Mesenchymal stem cell (in vitro differentiated cells and primary cell): ENCODE results near the gene MPP2.
"Not testable (repeated sequence)": the region's sequence is repeated elsewhere in the genome, so short reads cannot be mapped to it uniquely, and the experiment has no call there.

Source experiments
- DNase-seq: peaks from one replicate; pipeline ENCODE4 v3.0.0-alpha.2; 2013
- H2AFZ ChIP-seq: one replicate; pipeline ENCODE4 v1.6.1; 2013; ENCODE audit warnings: low read depth, mild to moderate bottlenecking, control low read depth, inconsistent platforms, low read length, moderate library complexity
- H2AK5ac ChIP-seq: 2 replicates; pipeline ENCODE4 v1.6.1; 2013; ENCODE audit warnings: low read length, moderate library complexity, mild to moderate bottlenecking, inconsistent platforms; ENCODE audit not compliant: severe bottlenecking
- H2BK120ac ChIP-seq: one replicate; pipeline ENCODE4 v1.6.1; 2013; ENCODE audit warnings: low read depth, mild to moderate bottlenecking, inconsistent platforms, low read length, moderate library complexity
- H2BK12ac ChIP-seq, 2 experiments: one replicate each; pipeline ENCODE4 v1.6.1; 2013; ENCODE audit warnings: inconsistent platforms in 2 of 2, low read length in 2 of 2, mild to moderate bottlenecking in 2 of 2, moderate library complexity in 2 of 2, control low read depth in 1 of 2
- H2BK15ac ChIP-seq: one replicate; pipeline ENCODE4 v1.6.1; 2013; ENCODE audit warnings: mild to moderate bottlenecking, low read depth, inconsistent platforms; ENCODE audit not compliant: poor library complexity, severe bottlenecking
- H2BK5ac ChIP-seq: 2 replicates; pipeline ENCODE4 v1.6.1; 2013; ENCODE audit warnings: low read depth, mild to moderate bottlenecking, low read length, control low read depth, inconsistent platforms; ENCODE audit not compliant: poor library complexity, severe bottlenecking
- H3K14ac ChIP-seq, 2 experiments: one replicate each; pipeline ENCODE4 v1.6.1; 2013; ENCODE audit warnings: inconsistent platforms in 2 of 2, low read length in 2 of 2, control low read depth in 1 of 2, mild to moderate bottlenecking in 1 of 2, moderate library complexity in 1 of 2
- H3K18ac ChIP-seq, 2 experiments: one replicate each; pipeline ENCODE4 v1.6.1; 2013; ENCODE audit warnings: inconsistent platforms in 2 of 2, low read length in 2 of 2, control low read depth in 1 of 2, low read depth in 1 of 2, mild to moderate bottlenecking in 1 of 2
- H3K23ac ChIP-seq, 2 experiments: one replicate each; pipeline ENCODE4 v1.6.1; 2013; ENCODE audit warnings: inconsistent platforms in 2 of 2, low read length in 2 of 2, mild to moderate bottlenecking in 2 of 2, moderate library complexity in 2 of 2, control low read depth in 1 of 2
- H3K27ac ChIP-seq: 2 replicates; pipeline ENCODE4 v1.5.1; 2013; ENCODE audit warnings: mild to moderate bottlenecking, moderate library complexity, low read length, control low read depth, inconsistent platforms; ENCODE audit not compliant: poor library complexity, severe bottlenecking
- H3K27me3 ChIP-seq, 2 experiments: 2 replicates each; pipeline versions ENCODE4 v1.6.1 to v1.7.0; 2013; ENCODE audit warnings: low read length in 2 of 2, mild to moderate bottlenecking in 2 of 2, moderate library complexity in 2 of 2, control low read depth in 1 of 2, inconsistent platforms in 1 of 2; ENCODE audit not compliant: control insufficient read depth in 1 of 2, insufficient read depth in 1 of 2
- H3K36me3 ChIP-seq, 2 experiments: 2 replicates each; pipeline versions ENCODE4 v1.6.1 to v1.7.0; 2013; ENCODE audit warnings: low read length in 2 of 2, control low read depth in 1 of 2, inconsistent platforms in 1 of 2, low read depth in 1 of 2, mild to moderate bottlenecking in 1 of 2; ENCODE audit not compliant: insufficient read depth in 2 of 2, control insufficient read depth in 1 of 2
- H3K4ac ChIP-seq, 2 experiments: one replicate each; pipeline ENCODE4 v1.6.1; 2013; ENCODE audit warnings: inconsistent platforms in 2 of 2, low read length in 2 of 2, mild to moderate bottlenecking in 2 of 2, moderate library complexity in 2 of 2, control low read depth in 1 of 2, low read depth in 1 of 2
- H3K4me1 ChIP-seq: 2 replicates; pipeline ENCODE4 v1.6.1; 2013; ENCODE audit warnings: low read depth, low read length, control low read depth; ENCODE audit not compliant: control insufficient read depth, insufficient read depth
- H3K4me2 ChIP-seq: 2 replicates; pipeline ENCODE4 v1.6.1; 2013; ENCODE audit warnings: low read length, mild to moderate bottlenecking, inconsistent platforms; ENCODE audit not compliant: poor library complexity, severe bottlenecking
- H3K4me3 ChIP-seq, 2 experiments: 2 replicates each; pipeline versions ENCODE4 v1.5.1 to v1.7.0; 2013; ENCODE audit warnings: low read length in 2 of 2, mild to moderate bottlenecking in 2 of 2, control low read depth in 1 of 2, low read depth in 1 of 2; ENCODE audit not compliant: insufficient read depth in 1 of 2
- H3K79me1 ChIP-seq: replicated peaks from 2 replicates; pipeline ENCODE4 v1.6.1; 2013; ENCODE audit warnings: mild to moderate bottlenecking, control low read depth, low read length, inconsistent platforms; ENCODE audit not compliant: poor library complexity, severe bottlenecking
- H3K9ac ChIP-seq: 2 replicates; pipeline ENCODE4 v1.7.0; 2013; ENCODE audit warnings: mild to moderate bottlenecking, low read length, moderate library complexity
- H3K9me3 ChIP-seq: 2 replicates; pipeline ENCODE4 v1.7.0; 2013; ENCODE audit warnings: mild to moderate bottlenecking, low read length; ENCODE audit not compliant: control insufficient read depth
- H4K8ac ChIP-seq: one replicate; pipeline ENCODE4 v1.6.1; 2013; ENCODE audit warnings: inconsistent platforms, mild to moderate bottlenecking, low read length, moderate library complexity
- H4K91ac ChIP-seq: one replicate; pipeline ENCODE4 v1.6.1; 2013; ENCODE audit warnings: mild to moderate bottlenecking, low read length, inconsistent platforms
- WGBS: methylation state at CpG from one replicate; pipeline ENCODE4 v1.1.7; 2013; ENCODE audit warnings: mixed read lengths; 5-methylcytosine and 5-hydroxymethylcytosine counted together

Gene MPP2

GRCh38 chr17:43940630-43941029, 33.3 kb upstream of the MPP2 start:
- no peak overlapping the region for H4K8ac ChIP-seq
- no peak overlapping the region for H3K4me3 ChIP-seq
- H3K9me3 ChIP-seq, result no peaks in the 10 kb centered on the region
- H2AFZ ChIP-seq, result no peak overlapping the region
- H2AK5ac ChIP-seq, result no peak overlapping the region
- peaks cover 10% of the 10 kb centered on the region for H3K4me1 ChIP-seq
- H2BK5ac ChIP-seq, result no peak overlapping the region
- H4K91ac ChIP-seq, result no peak overlapping the region
- H3K27ac ChIP-seq, result no peak overlapping the region
- H3K4me2 ChIP-seq, result no peak overlapping the region
- no peaks in the 10 kb centered on the region for H3K79me1 ChIP-seq
- H3K27me3 ChIP-seq, result peaks cover 17 to 22% of the 10 kb centered on the region in 2 experiments
- no peak overlapping the region for H2BK15ac ChIP-seq
- no peak overlapping the region for H3K14ac ChIP-seq
- H3K4ac ChIP-seq, result no peak overlapping the region
- WGBS, result 51% methylated on average over 7 of the region's 7 CpGs
- DNase-seq, result peak; percentile 60
- H3K23ac ChIP-seq, result no peak overlapping the region
- no peak overlapping the region for H2BK12ac ChIP-seq
- H3K9ac ChIP-seq, result no peak overlapping the region
- H3K36me3 ChIP-seq, result no peaks in the 10 kb centered on the region
- peak overlapping the region in 1 of 2 experiments; percentile 30 for H3K18ac ChIP-seq
- no peak overlapping the region for H2BK120ac ChIP-seq

- Histone ChIP-seq H3K23ac (no peak overlapping the region), H2BK12ac (no peak overlapping the region), H4K8ac (no peak overlapping the region), H3K4ac (no peak overlapping the region), H3K4me1 (peaks cover 13% of the 10 kb centered on the region), H3K36me3 (no peaks in the 10 kb centered on the region), H3K4me3 (no peak overlapping the region), H2AFZ (no peak overlapping the region), H3K27ac (no peak overlapping the region), H2AK5ac (no peak overlapping the region), H3K4me2 (no peak overlapping the region), H4K91ac (no peak overlapping the region), H2BK15ac (no peak overlapping the region), H3K9ac (no peak overlapping the region), H3K27me3 (peaks cover 17 to 22% of the 10 kb centered on the region in 2 experiments), H2BK120ac (no peak overlapping the region), H2BK5ac (no peak overlapping the region), H3K9me3 (no peaks in the 10 kb centered on the region), H3K18ac (no peak overlapping the region), H3K14ac (no peak overlapping the region), H3K79me1 (no peaks in the 10 kb centered on the region)
- DNase-seq, result no peak
- 96% methylated on average over 5 of the region's 5 CpGs for WGBS
These were observed 32.5 kb upstream of the MPP2 start for GRCh38 chr17:43939886-43940285.

- Histone ChIP-seq H3K27me3 (peaks cover 17 to 22% of the 10 kb centered on the region in 2 experiments), H3K4me1 (peaks cover 13% of the 10 kb centered on the region)
- 95% methylated on average over 3 of the region's 3 CpGs for WGBS
- not testable (repeated sequence) for H3K27ac ChIP-seq, H2AFZ ChIP-seq, DNase-seq, H2AK5ac ChIP-seq, H3K18ac ChIP-seq, H3K4ac ChIP-seq, H3K36me3 ChIP-seq, H4K91ac ChIP-seq, H3K23ac ChIP-seq, H3K4me2 ChIP-seq, H3K79me1 ChIP-seq, H3K9ac ChIP-seq, H3K9me3 ChIP-seq, H2BK120ac ChIP-seq, H2BK15ac ChIP-seq, H4K8ac ChIP-seq, H2BK5ac ChIP-seq, H3K4me3 ChIP-seq, H2BK12ac ChIP-seq, H3K14ac ChIP-seq
These were observed 32.1 kb upstream of the MPP2 start for GRCh38 chr17:43939452-43939851.

- H4K8ac ChIP-seq, result no peak overlapping the region
- no peak overlapping the region for H3K9ac ChIP-seq
- no peak overlapping the region for H2BK15ac ChIP-seq
- no peak overlapping the region for H3K4me3 ChIP-seq
- H3K14ac ChIP-seq, result no peak overlapping the region
- 88% methylated on average over 4 of the region's 6 CpGs for WGBS
- H2BK5ac ChIP-seq, result no peak overlapping the region
- no peak overlapping the region for H3K18ac ChIP-seq
- peaks cover 17 to 22% of the 10 kb centered on the region in 2 experiments for H3K27me3 ChIP-seq
- H4K91ac ChIP-seq, result no peak overlapping the region
- H3K23ac ChIP-seq, result no peak overlapping the region
- no peak overlapping the region for H3K4ac ChIP-seq
- no peak overlapping the region for H3K4me2 ChIP-seq
- no peaks in the 10 kb centered on the region for H3K9me3 ChIP-seq
- H3K27ac ChIP-seq, result no peak overlapping the region
- no peak for DNase-seq
- H2AK5ac ChIP-seq, result no peak overlapping the region
- H3K79me1 ChIP-seq, result no peaks in the 10 kb centered on the region
- peaks cover 13% of the 10 kb centered on the region for H3K4me1 ChIP-seq
- H2AFZ ChIP-seq, result no peak overlapping the region
- no peak overlapping the region for H2BK120ac ChIP-seq
- no peaks in the 10 kb centered on the region for H3K36me3 ChIP-seq
- no peak overlapping the region for H2BK12ac ChIP-seq
These were observed 31.5 kb upstream of the MPP2 start for GRCh38 chr17:43938838-43939182.
